Left ventricle myocardium inferior (tissue), 1 donor: ENCODE results near the gene TRIM13. TPM values are rescaled to one million over a fixed set of nuclear protein-coding genes. Genes with fewer than 3 reads are reported as not detected.

Source experiments
- DNase-seq: peaks from one replicate; pipeline ENCODE4 v3.0.0-alpha.2; 2020
- H3K27ac ChIP-seq: fragments of 200-600 bp; replicated peaks from 2 replicates; pipeline ENCODE4 v1.8.0; 2021
- H3K27me3 ChIP-seq: fragments of 200-600 bp; 2 replicates; pipeline ENCODE4 v1.8.0; 2021; ENCODE audit warnings: low read depth
- H3K36me3 ChIP-seq: fragments of 200-600 bp; 2 replicates; pipeline ENCODE4 v1.8.0; 2021
- H3K4me1 ChIP-seq: fragments of 200-600 bp; 2 replicates; pipeline ENCODE4 v1.8.0; 2021
- H3K4me3 ChIP-seq: fragments of 200-600 bp; 2 replicates; pipeline ENCODE4 v1.8.0; 2021; ENCODE audit warnings: mild to moderate bottlenecking, moderate library complexity
- H3K9me3 ChIP-seq: fragments of 200-600 bp; replicated peaks from 2 replicates; pipeline ENCODE4 v1.8.0; 2021
- CTCF ChIP-seq: fragments of 200-600 bp; IDR thresholded peaks from 2 replicates; pipeline ENCODE4 v1.8.0; 2021; ENCODE audit warnings: antibody characterized with exemption, mild to moderate bottlenecking, borderline replicate concordance
- intact Hi-C: fragments of 100-400 bp; cut with micrococcal nuclease; formaldehyde crosslinking; loops from one replicate; pipeline ENCODE4 v1.11.0; 2022
- total RNA-seq: library from RNA; stranded (reverse); fragmentation: NEBNext Ultra II Directional; extraction: Animal tissue kit (Norgen Biotek cat#: 25700); gene quantifications from one replicate; pipeline ENCODE4 v1.2.1, GENCODE V29; 2021
- donor health status: DM: no; HTN: yes; CAD: no; lungs with severe emphysema.

TRIM13 gene
- total RNA-seq, 1 donor from 2014 or later: 22.1 TPM

DNA sequence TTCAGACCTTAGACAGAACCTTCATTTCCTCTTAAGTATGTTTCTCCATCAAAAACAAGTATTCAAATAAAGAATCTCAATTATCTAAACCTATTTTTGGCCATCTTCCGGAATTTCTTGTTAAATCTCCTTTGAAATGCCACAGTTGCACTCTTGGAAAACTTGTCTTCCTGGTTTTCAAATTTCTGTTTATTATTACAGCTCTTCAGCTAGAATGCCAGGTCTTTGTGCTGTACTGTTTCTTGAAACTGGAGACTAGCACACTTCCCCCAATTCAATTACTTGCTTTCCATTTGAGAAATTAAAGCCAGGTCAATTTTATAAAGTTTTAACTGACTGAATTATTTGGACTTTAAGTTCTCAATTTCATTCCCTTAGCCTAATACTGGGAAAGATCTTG is 28.6 kb downstream of the TRIM13 start:
- Histone ChIP-seq H3K27ac (peak overlapping the region; percentile 4), H3K36me3 (peaks cover 25% of the 10 kb centered on the region)

GRCh38 chr13:50026788-50027473 is 30.1 kb downstream of the TRIM13 start:
- intact Hi-C loops: no loop called here
- Histone ChIP-seq H3K27me3 (no peaks in the 10 kb centered on the region), H3K4me1 (peaks cover 20% of the 10 kb centered on the region), H3K36me3 (peaks cover 15% of the 10 kb centered on the region), H3K4me3 (no peak overlapping the region), H3K27ac (no peak overlapping the region), H3K9me3 (no peaks in the 10 kb centered on the region)
- TF ChIP-seq CTCF: no peak
- DNase-seq: no peak

More for the DNA sequence above, 28.6 kb downstream of the TRIM13 start:
- no peaks in the 10 kb centered on the region for H3K9me3 ChIP-seq
- H3K4me3 ChIP-seq: no peak overlapping the region
- no peak for DNase-seq
- peaks cover 20% of the 10 kb centered on the region for H3K4me1 ChIP-seq
- intact Hi-C loops: no loop called here
- TF ChIP-seq CTCF: no peak
- no peaks in the 10 kb centered on the region for H3K27me3 ChIP-seq

DNA sequence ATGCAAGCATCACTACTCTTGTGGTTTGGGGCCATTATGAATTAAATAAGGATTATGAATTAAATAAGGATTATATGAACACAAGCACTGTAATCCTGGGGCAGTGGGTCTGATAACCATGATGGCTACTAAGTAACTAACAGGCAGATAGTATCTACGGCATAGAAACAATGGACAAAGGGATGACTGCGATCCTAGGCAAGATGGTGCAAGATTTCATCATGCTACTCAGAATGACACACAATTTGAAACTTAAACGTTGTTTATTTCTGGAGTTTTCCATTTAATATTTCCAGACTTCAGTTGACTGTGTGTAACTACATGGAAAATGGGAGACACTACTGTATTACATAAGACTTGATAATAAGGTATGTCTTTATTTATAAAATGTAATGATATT is 33.5 kb downstream of the TRIM13 start:
- no peak overlapping the region for H3K4me3 ChIP-seq
- no peaks in the 10 kb centered on the region for H3K36me3 ChIP-seq
- no peak overlapping the region for H3K27ac ChIP-seq
- DNase-seq: no peak
- no peaks in the 10 kb centered on the region for H3K9me3 ChIP-seq
- intact Hi-C loops: no loop called here
- H3K4me1 ChIP-seq: peaks cover 18% of the 10 kb centered on the region
- H3K27me3 ChIP-seq: no peaks in the 10 kb centered on the region
- no peak for TF ChIP-seq CTCF

DNA sequence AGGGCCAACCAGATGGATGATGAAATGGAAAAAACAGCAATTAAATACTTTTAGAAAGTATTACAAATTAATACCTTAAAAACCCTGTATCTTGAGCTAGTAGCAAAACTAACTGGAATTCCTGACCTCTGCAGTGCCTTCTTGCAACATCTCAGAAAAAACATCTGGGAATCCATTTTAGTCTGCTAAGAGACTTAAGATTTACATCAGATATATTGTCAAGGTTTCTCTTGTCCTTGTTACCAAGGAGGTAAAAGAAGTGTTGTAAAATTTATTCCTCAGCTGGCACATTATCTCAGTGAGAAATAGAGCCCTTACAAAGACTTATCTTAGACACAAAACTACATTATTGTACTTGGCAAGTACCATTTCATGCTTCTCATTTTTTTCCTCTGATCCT is 36.9 kb downstream of the TRIM13 start:
- Histone ChIP-seq H3K36me3 (no peaks in the 10 kb centered on the region), H3K4me3 (no peak overlapping the region), H3K9me3 (no peaks in the 10 kb centered on the region), H3K27me3 (no peaks in the 10 kb centered on the region), H3K4me1 (no peaks in the 10 kb centered on the region), H3K27ac (no peak overlapping the region)
- intact Hi-C loops: no loop called here
- no peak for DNase-seq
- no peak for TF ChIP-seq CTCF

GRCh38 chr13:50037788-50038187 is 40.9 kb downstream of the TRIM13 start:
- no peak for DNase-seq
- H3K4me1 ChIP-seq: no peaks in the 10 kb centered on the region
- intact Hi-C loops: no loop called here
- TF ChIP-seq CTCF: no peak
- H3K36me3 ChIP-seq: peaks cover 4% of the 10 kb centered on the region
- no peak overlapping the region for H3K27ac ChIP-seq
- H3K9me3 ChIP-seq: no peaks in the 10 kb centered on the region
- H3K27me3 ChIP-seq: no peaks in the 10 kb centered on the region
- H3K4me3 ChIP-seq: no peak overlapping the region

GRCh38 chr13:50038266-50038665 is 41.4 kb downstream of the TRIM13 start:
- intact Hi-C loops: no loop called here
- no peak overlapping the region for H3K4me3 ChIP-seq
- no peak overlapping the region for H3K27ac ChIP-seq
- TF ChIP-seq CTCF: no peak
- H3K27me3 ChIP-seq: no peaks in the 10 kb centered on the region
- no peaks in the 10 kb centered on the region for H3K4me1 ChIP-seq
- no peaks in the 10 kb centered on the region for H3K9me3 ChIP-seq
- no peak for DNase-seq
- H3K36me3 ChIP-seq: peaks cover 4% of the 10 kb centered on the region
